Astrocyte (in vitro differentiated cells and primary cell): Measurements from ENCODE around the gene FRY.

Experiments used
- CTCF ChIP-seq: IDR thresholded peaks from 2 replicates; pipeline ENCODE4 v1.5.1; 2011; ENCODE audit warnings: low read depth, mild to moderate bottlenecking, inconsistent platforms, low read length, moderate library complexity; ENCODE audit not compliant: insufficient read depth
- EZH2 ChIP-seq: IDR thresholded peaks from 2 replicates; pipeline ENCODE4 v1.6.1; 2012; ENCODE audit warnings: mild to moderate bottlenecking, low read length, inconsistent platforms; ENCODE audit not compliant: insufficient read depth

- no peak for TF ChIP-seq CTCF
- TF ChIP-seq EZH2: no peak
Measured at GRCh38 chr13:32114284-32114950, 82.8 kb downstream of the FRY start.
